HG02623 (cell line): ENCODE measurements around the gene CABCOCO1.
"Not testable (repeated sequence)": the region's sequence is repeated elsewhere in the genome, so short reads cannot be mapped to it uniquely, and the experiment has no call there.

ENCODE experiments used
- ATAC-seq: cut with Tn5 transposase; IDR thresholded peaks from one replicate; pipeline ENCODE4 v1.9.1; 2021; ENCODE audit warnings: moderate library complexity; ENCODE audit not compliant: unreplicated experiment

The CABCOCO1 gene

GRCh38 chr10:61642150-61642571 lies 20.6 kb upstream of the CABCOCO1 start:
- ATAC-seq: no peak

- ATAC-seq: no peak
Measured at GRCh38 chr10:61642676-61643075, 20.1 kb upstream of the CABCOCO1 start.

GRCh38 chr10:61643316-61643751 lies 19.4 kb upstream of the CABCOCO1 start:
- ATAC-seq: no peak

GRCh38 chr10:61653699-61654098 lies 9.0 kb upstream of the CABCOCO1 start:
- ATAC-seq: no peak

DNA sequence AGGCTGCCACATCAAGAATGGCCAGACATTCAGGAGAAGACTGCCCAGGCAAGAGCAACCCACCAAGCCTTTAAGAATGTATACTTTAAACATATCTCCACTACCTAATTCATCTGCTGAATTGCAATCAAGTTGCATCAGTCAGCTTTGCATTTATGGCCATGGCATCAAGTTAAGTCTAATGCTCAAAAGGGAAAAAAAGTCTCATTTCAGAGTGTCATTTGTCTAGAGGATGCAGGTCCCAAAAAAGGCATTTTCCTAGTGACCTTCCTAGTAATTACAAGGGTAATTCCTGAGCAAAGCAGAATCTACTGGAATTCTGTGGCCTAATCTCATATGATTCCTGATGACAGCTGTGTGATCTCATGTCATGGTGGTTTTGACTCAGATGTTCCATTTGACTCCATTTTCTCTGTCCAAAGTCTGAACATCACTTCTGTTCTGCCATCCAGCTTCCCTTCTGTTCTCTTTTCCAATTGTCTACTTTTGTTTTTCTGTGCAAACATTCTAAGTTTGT lies 7.3 kb upstream of the CABCOCO1 start:
- ATAC-seq: no peak

DNA sequence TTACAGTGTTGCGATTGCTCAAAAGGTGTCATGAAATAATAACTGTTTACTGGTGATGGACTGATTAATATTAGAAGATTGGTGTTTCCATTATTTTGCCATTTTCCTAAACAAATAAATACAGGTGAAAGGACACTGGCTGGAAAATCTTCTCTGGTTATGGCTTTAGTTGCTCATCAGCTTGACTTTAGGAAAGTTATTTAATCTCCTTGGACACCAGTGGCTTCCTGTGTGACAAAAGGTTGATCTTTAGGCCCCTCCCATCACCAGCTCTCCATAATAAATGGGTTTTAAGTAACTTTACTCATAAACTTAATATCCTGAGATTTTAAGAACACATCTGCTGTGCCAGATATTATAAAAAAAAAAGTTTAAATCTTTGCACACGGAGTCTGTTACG lies 737 bp downstream of the CABCOCO1 start:
- ATAC-seq: no peak

DNA sequence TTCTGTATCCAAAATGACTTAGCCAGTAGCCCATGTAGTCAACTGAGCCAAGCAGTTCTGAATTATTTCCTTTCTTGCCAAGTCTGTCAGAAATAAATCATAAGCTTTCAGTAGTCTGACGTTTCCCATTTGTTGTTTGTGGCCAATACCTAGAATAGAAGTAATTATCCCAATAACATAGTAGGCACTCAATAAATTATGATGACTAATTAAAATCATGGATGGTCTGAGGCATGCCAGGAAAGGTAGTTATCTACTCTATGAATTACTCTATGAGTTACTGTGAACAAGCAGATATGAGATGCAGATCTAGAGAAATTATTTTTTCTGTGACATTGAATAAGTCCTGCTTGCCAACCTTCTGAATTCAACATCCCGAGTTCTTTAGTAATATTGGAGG lies 2.3 kb downstream of the CABCOCO1 start:
- no peak for ATAC-seq

- ATAC-seq: no peak
Measured at GRCh38 chr10:61669161-61669725, 6.5 kb downstream of the CABCOCO1 start.

- ATAC-seq: no peak
Measured at GRCh38 chr10:61669849-61670248, 7.1 kb downstream of the CABCOCO1 start.

GRCh38 chr10:61673360-61673759 lies 10.6 kb downstream of the CABCOCO1 start:
- no peak for ATAC-seq

DNA sequence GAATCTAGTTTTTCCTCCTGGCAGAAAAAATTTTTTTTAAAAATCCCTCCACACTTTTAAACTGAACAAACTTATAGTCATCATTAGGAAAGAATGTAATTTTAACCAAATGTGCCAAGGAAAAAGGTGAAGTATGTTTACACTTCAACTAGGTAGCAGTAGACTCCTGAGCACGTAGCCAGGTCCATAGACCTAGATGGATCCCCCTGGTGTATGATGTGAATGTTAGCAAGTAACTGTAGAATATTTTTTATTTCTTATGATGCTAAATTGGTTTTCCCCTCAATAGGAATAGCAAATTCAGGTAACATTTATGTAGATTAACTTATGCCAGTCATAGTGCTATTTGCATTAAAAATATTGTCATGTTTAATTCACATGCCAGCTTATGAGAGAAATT lies 19.6 kb downstream of the CABCOCO1 start:
- no peak for ATAC-seq

DNA sequence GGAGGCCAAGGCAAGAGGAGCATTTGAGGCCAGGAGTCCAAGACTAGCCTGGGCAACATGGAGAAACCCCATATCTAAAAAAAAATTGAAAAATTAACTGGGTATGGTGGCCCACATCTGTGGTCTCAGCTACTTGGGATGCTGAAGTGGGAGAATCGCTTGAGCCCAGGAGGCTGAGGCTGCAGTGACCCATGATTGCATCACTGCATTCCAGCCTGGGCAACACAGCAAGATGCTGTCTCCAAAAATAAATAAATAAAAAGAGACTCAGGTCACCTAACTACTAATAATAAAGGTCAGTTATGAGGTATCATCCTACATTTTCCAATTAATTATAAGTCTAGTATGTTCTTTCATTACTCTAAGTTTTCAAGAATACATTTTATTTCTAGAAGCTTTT lies 20.6 kb downstream of the CABCOCO1 start:
- no peak for ATAC-seq

DNA sequence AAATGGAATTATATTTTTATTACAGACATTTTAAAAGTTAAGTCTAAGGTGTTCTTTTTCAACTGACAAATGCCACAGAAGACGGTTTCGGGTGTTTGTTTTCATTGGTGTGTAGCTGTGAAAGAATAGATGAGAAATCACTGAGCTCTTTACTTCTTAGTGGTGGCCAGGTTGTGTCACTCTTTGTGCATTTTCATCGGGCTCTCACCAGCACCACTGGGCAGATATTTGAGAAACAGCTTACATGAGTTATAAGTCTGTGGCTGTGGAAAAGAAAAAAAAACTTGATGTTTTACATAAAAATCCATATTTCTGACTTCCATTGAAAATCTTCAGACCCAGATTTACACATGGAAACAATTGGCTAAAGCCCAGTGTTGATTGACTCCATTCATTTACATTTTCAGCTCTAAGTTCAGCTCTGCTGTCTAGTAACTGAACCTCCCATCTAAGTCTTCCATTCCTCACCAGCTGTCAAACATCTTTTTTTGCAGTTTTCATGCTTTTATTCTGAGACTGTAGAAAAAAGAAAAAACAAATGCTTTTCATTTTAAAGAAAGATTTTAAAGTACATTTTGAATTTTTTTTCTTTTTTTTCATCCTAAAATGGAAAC lies 22.3 kb downstream of the CABCOCO1 start:
- no peak for ATAC-seq

GRCh38 chr10:61688551-61689308 lies 26.0 kb downstream of the CABCOCO1 start:
- ATAC-seq: no peak

DNA sequence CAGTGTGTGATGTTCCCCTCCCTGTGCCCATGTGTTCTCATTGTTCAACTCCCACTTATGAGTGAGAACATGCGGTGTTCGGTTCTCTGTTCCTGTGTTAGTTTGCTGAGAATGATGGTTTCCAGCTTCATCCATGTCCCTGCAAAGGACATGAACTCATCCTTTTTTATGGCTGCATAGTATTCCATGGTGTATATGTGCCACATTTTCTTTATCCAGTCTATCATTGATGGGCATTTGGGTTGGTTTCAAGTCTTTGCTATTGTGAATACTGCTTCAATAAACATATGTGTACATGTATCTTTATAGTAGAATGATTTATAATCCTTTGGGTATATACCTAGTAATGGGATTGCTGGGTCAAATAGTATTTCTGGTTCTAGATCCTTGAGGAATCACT lies 28.9 kb downstream of the CABCOCO1 start:
- ATAC-seq: not testable (repeated sequence)

GRCh38 chr10:61692447-61693010 lies 29.8 kb downstream of the CABCOCO1 start:
- no peak for ATAC-seq

- ATAC-seq: no peak
Measured at GRCh38 chr10:61698968-61699655, 36.4 kb downstream of the CABCOCO1 start.

DNA sequence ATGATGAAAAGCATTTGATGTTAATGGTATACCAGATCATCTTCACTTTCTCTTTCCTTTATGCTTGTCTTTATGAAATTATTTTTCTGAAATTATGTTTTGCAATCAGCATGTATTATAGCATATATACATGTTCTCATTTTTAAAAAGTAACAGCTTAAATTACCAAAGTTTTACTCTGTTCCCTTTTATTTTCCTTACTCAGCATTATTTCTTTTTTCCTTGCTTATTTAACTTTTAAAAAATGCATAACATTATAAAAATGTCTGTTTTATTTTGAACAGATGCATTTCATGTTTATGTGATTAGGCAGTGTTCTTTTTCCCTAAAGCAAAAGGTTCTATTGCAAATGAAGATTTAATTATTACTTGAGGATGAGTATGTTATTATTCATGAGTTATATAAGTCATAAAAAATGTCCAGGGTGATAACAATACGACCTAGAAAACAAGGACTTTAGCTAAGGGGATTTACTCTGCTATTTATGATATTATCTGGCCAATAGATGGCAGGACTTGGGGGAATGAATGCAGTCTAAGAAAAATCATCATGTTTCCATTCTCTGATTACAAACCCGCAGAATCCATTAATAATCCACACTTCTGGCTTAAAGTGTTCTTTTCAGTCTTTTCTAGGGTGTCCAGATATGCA lies 38.5 kb downstream of the CABCOCO1 start:
- no peak for ATAC-seq

GRCh38 chr10:61701706-61702105 lies 39.0 kb downstream of the CABCOCO1 start:
- no peak for ATAC-seq

GRCh38 chr10:61702584-61702983 lies 39.9 kb downstream of the CABCOCO1 start:
- ATAC-seq: no peak
